A549 (cell line): ENCODE results near the gene TRAPPC14. TPM values are rescaled to one million over a fixed set of nuclear protein-coding genes. Genes with fewer than 3 reads are reported as not detected.

ENCODE experiments used
- ATAC-seq, 2 experiments: fragments of 200-7000 bp in 1 of 2; fragments of >200 bp in 1 of 2; cut with Nextera tagmentation in 1 of 2; cut with Tn5 transposase in 1 of 2; 3 replicates each; pipeline versions ENCODE4 v1.8.0 to v1.9.1; 2018 to 2020; ENCODE audit warnings: mild to moderate bottlenecking in 1 of 2, moderate library complexity in 1 of 2
- CTCF ChIA-PET: fragments of 300-600 bp; sonication (Branson Sonifier 250); formaldehyde crosslinking; extraction: SDS; loops from one replicate; lab custom pipeline; 2021; ENCODE audit warnings: antibody characterized with exemption, inconsistent platforms; lab: Yijun Ruan, JAX
- POLR2A ChIA-PET: fragments of 350-600 bp; formaldehyde crosslinking; extraction: SDS; loops from one replicate; lab custom pipeline; 2021; ENCODE audit warnings: antibody characterized with exemption, inconsistent platforms; lab: Yijun Ruan, JAX
- DNase-seq, 2 experiments: peaks; one replicate each; pipeline versions ENCODE4 v3.0.0 to v3.0.0-alpha.2; 2011 to 2016; ENCODE audit warnings: low read depth in 1 of 2, low spot score in 1 of 2
- FAIRE-seq: peaks from 2 replicates; lab custom pipeline; 2011; peaks lifted over from hg19 to GRCh38; lab: Jason Lieb, UNC
- H3K27ac ChIP-seq, 2 experiments: fragments of >200 bp; sonication (Bioruptor Twin); formaldehyde crosslinking; 3 replicates each; pipeline ENCODE4 v1.5.1; 2016 to 2017
- H3K4me1 ChIP-seq: fragments of >200 bp; sonication (Bioruptor Twin); formaldehyde crosslinking; 3 replicates; pipeline ENCODE4 v1.6.1; 2016
- H3K4me2 ChIP-seq: fragments of >200 bp; sonication (Bioruptor Twin); formaldehyde crosslinking; 3 replicates; pipeline ENCODE4 v1.6.1; 2016
- H3K4me3 ChIP-seq: fragments of >200 bp; sonication (Bioruptor Twin); formaldehyde crosslinking; 3 replicates; pipeline ENCODE4 v1.5.1; 2016
- H3K9me3 ChIP-seq: fragments of >200 bp; sonication (Bioruptor Twin); formaldehyde crosslinking; 3 replicates; pipeline ENCODE4 v1.6.1; 2016
- CBX2 ChIP-seq: fragments of 200-600 bp; sonication (generic); IDR thresholded peaks from 2 replicates; pipeline ENCODE4 v1.6.1; 2016; ENCODE audit warnings: low read depth, mild to moderate bottlenecking, borderline replicate concordance
- E2F6 ChIP-seq: IDR thresholded peaks from 2 replicates; pipeline ENCODE4 v1.6.1; 2012; ENCODE audit warnings: low read depth, borderline replicate concordance
- ELK1 ChIP-seq: fragments of 150-350 bp; IDR thresholded peaks from 2 replicates; pipeline ENCODE4 v1.6.1; 2014; ENCODE audit warnings: low read depth, mild to moderate bottlenecking, low read length
- FOSB ChIP-seq: fragments of 250-450 bp; sonication (Bioruptor Pico); IDR thresholded peaks from 2 replicates; pipeline ENCODE4 v1.5.0; 2020; ENCODE audit warnings: mild to moderate bottlenecking, moderate library complexity
- GATA3 ChIP-seq: IDR thresholded peaks from 2 replicates; pipeline ENCODE4 v1.6.1; 2012; ENCODE audit warnings: borderline replicate concordance
- HDAC2 ChIP-seq: fragments of 200-600 bp; sonication (generic); IDR thresholded peaks from 2 replicates; pipeline ENCODE4 v1.6.1; 2016
- HEYL ChIP-seq: fragments of 250-450 bp; sonication (Bioruptor Pico); IDR thresholded peaks from 2 replicates; pipeline ENCODE4 v1.8.0; 2021; ENCODE audit warnings: mild to moderate bottlenecking, moderate library complexity
- HOXB13 ChIP-seq: fragments of 250-450 bp; sonication (Bioruptor Pico); IDR thresholded peaks from 2 replicates; pipeline ENCODE4 v1.5.0; 2020; ENCODE audit warnings: low read depth, mild to moderate bottlenecking, moderate library complexity
- HOXB5 ChIP-seq: fragments of 250-450 bp; sonication (Bioruptor Pico); IDR thresholded peaks from 2 replicates; pipeline ENCODE4 v1.5.0; 2020; ENCODE audit warnings: mild to moderate bottlenecking, moderate library complexity
- JUNB ChIP-seq: fragments of >200 bp; sonication (Bioruptor Twin); formaldehyde crosslinking; IDR thresholded peaks from 2 replicates; pipeline ENCODE4 v1.6.1; 2016
- KDM1A ChIP-seq: fragments of 200-600 bp; sonication (generic); IDR thresholded peaks from 2 replicates; pipeline ENCODE4 v1.6.1; 2016; ENCODE audit warnings: low read depth, mild to moderate bottlenecking
- MAFK ChIP-seq: fragments of 450-650 bp; IDR thresholded peaks from 2 replicates; pipeline ENCODE4 v1.6.1; 2014; ENCODE audit not compliant: partially characterized antibody
- MAZ ChIP-seq: fragments of 150-350 bp; IDR thresholded peaks from 2 replicates; pipeline ENCODE4 v1.6.1; 2014; ENCODE audit warnings: antibody characterized with exemption, low read depth, low read length, borderline replicate concordance
- MYC ChIP-seq: IDR thresholded peaks from 2 replicates; pipeline ENCODE4 v1.6.1; 2012; ENCODE audit warnings: mild to moderate bottlenecking, inconsistent platforms, low read length, improper control_type of control experiment, borderline replicate concordance
- NFE2L2 ChIP-seq: fragments of 150-350 bp; conservative IDR thresholded peaks from 2 replicates; pipeline ENCODE4 v1.6.1; 2014; ENCODE audit warnings: low read length
- NPAS2 ChIP-seq: fragments of 250-450 bp; sonication (Bioruptor Pico); IDR thresholded peaks from 2 replicates; pipeline ENCODE4 v1.8.0; 2022; ENCODE audit warnings: mild to moderate bottlenecking, moderate library complexity, borderline replicate concordance
- PHF8 ChIP-seq: fragments of 200-600 bp; sonication (generic); IDR thresholded peaks from 2 replicates; pipeline ENCODE4 v1.6.1; 2016; ENCODE audit warnings: low read depth, mild to moderate bottlenecking, antibody characterized with exemption, moderate library complexity, borderline replicate concordance
- POLR2A ChIP-seq: IDR thresholded peaks from 2 replicates; pipeline ENCODE4 v1.6.1; 2012; ENCODE audit warnings: mild to moderate bottlenecking, low read length
- POLR2AphosphoS2 ChIP-seq: conservative IDR thresholded peaks from 2 replicates; pipeline ENCODE4 v1.6.1; 2012; ENCODE audit warnings: low read length, improper control_type of control experiment, inconsistent platforms
- RFX5 ChIP-seq: fragments of 450-650 bp; IDR thresholded peaks from 2 replicates; pipeline ENCODE4 v1.7.1; 2014; ENCODE audit warnings: antibody characterized with exemption, mild to moderate bottlenecking, moderate library complexity
- ZC3H11A ChIP-seq: fragments of 450-650 bp; IDR thresholded peaks from 2 replicates; pipeline ENCODE4 v1.6.1; 2014; ENCODE audit warnings: antibody characterized with exemption, mild to moderate bottlenecking
- ZFP36 ChIP-seq: fragments of 450-650 bp; IDR thresholded peaks from 2 replicates; pipeline ENCODE4 v1.6.1; 2014; ENCODE audit warnings: borderline replicate concordance; ENCODE audit not compliant: partially characterized antibody
- ZSCAN20 ChIP-seq: fragments of 250-450 bp; sonication (Bioruptor Pico); IDR thresholded peaks from 2 replicates; pipeline ENCODE4 v1.8.0; 2022; ENCODE audit warnings: mild to moderate bottlenecking, moderate library complexity
- WGBS: methylation state at CpG from one replicate; pipeline ENCODE4 v1.1.6; 2017; ENCODE audit errors: missing lambda C conversion rate; 5-methylcytosine and 5-hydroxymethylcytosine counted together
- polyA plus RNA-seq, 4 experiments: library from polyadenylated mRNA; depleted of rRNA in 3 of 4; stranded (reverse); fragments of >200 nt; fragmentation: RNase III in 1 of 4; extraction: RNeasy Plus Mini Kit Qiagen cat#74134 plus additional on column Dnase treatment in 1 of 4; gene quantifications; 2 replicates in 3 of 4; 3 replicates in 1 of 4; pipeline ENCODE4 v1.2.3, GENCODE V29; 2011 to 2017
- TF ChIP-seq, protein P1 (sequence below): fragments of >200 bp; sonication (Bioruptor Twin); formaldehyde crosslinking; IDR thresholded peaks from 2 replicates; pipeline ENCODE4 v1.6.1; 2016
- TF ChIP-seq, protein P2 (sequence below): fragments of >200 bp; sonication (Bioruptor Twin); formaldehyde crosslinking; IDR thresholded peaks from 3 replicates; pipeline ENCODE4 v1.5.1; 2016
- TF ChIP-seq, protein P3 (sequence below): fragments of >200 bp; sonication (Bioruptor Twin); formaldehyde crosslinking; IDR thresholded peaks from 3 replicates; pipeline ENCODE4 v1.6.1; 2016
- TF ChIP-seq, protein P4 (sequence below): fragments of 450-650 bp; IDR thresholded peaks from 2 replicates; pipeline ENCODE4 v1.6.1; 2014; ENCODE audit warnings: antibody characterized with exemption

The TRAPPC14 gene
- polyA plus RNA-seq, 2 of the 4 experiments (the other 2 are of a cell fraction), result 3.4 to 14.1 TPM

DNA sequence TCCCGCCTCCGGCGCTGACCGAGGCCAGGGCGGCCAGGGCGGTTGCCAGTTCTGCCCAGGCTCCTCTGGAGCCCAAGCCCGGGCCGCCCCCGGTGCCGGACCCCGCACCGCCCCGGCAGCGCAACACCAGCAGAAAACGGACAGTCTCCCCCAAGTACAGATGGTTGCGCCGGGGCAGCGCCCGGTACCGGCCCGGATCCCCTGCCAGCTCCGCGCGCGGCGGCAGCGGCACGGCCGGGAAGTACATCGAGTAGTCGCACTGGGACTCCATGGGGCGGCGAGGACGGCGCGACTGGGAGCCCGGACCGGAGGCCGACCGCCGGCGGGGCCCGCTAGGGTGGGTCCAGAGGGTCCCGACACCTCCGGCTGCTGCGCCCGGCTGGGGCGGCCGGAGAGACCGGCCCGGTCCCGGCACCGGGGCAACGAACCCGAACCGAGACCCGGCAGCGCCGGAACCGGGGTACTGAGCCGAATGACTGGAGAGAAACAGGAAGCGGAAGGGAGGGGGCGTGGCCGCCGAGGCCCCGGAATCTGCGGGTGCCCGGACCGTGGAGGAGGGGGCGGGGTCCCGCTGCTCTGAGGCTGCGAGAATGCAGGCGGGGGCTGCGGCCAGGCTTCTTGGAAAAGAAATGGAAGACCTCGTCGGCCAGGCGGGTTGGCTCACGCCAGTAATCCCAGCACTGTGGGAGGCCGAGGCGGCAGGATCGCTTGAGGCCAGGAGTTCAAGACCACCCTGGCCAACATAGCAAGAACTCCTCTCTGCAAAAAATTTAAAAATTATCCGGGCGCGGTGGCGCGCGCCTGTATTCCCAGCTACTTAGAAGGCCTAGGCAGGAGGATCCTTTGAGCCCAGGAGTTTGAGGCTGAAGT lies at the start of gene TRAPPC14 (continued):
- TF ChIP-seq HEYL (no peak), FOSB (CRISPR knock-in tag) (no peak), MAZ (peak; percentile 48; the same call in 1 of the 2 replicates), KDM1A (0 out of 2 replicates have a peak, but pooled peaks have one; percentile 50)

DNA sequence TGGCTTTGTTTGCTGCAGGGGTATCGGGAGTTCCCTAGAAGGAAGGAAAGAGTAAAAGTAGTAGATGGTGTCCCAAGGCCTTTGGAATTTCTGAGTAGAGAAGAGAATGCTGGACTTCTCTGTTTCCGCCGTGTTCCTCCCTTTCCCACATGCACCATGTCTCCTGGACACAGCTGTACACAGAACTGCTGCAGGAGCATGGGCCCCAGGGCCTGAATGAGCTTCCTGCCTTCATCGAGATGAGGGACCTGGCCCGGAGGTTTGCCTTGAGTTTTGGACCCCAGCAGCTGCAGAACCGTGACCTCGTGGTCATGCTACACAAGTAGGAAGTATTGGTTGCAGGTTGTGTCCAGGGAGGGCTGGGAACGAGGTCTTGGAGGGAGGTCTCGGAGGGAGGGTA lies 45.9 kb upstream of the TRAPPC14 start:
- ChIA-PET POLR2A (no interaction called here), CTCF (interaction anchor here (0.9 to 1.2 kb wide), 4 partner anchors 14 to 74 kb away, joined by 3 to 4 read pairs (median 4); no protein-coding TSS in a partner anchor)
- no peak overlapping the region for H3K27ac ChIP-seq
- 81% methylated on average over 9 of the region's 9 CpGs for WGBS
- no peak overlapping the region for H3K4me2 ChIP-seq
- no peak for DNase-seq
- no peak for TF ChIP-seq FOSB (CRISPR knock-in tag)
- TF ChIP-seq E2F6, result no peak
- TF ChIP-seq, protein P1, sequence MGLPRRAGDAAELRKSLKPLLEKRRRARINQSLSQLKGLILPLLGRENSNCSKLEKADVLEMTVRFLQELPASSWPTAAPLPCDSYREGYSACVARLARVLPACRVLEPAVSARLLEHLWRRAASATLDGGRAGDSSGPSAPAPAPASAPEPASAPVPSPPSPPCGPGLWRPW, result no peak
- TF ChIP-seq, protein P2, sequence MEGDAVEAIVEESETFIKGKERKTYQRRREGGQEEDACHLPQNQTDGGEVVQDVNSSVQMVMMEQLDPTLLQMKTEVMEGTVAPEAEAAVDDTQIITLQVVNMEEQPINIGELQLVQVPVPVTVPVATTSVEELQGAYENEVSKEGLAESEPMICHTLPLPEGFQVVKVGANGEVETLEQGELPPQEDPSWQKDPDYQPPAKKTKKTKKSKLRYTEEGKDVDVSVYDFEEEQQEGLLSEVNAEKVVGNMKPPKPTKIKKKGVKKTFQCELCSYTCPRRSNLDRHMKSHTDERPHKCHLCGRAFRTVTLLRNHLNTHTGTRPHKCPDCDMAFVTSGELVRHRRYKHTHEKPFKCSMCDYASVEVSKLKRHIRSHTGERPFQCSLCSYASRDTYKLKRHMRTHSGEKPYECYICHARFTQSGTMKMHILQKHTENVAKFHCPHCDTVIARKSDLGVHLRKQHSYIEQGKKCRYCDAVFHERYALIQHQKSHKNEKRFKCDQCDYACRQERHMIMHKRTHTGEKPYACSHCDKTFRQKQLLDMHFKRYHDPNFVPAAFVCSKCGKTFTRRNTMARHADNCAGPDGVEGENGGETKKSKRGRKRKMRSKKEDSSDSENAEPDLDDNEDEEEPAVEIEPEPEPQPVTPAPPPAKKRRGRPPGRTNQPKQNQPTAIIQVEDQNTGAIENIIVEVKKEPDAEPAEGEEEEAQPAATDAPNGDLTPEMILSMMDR, result no peak
- no peak for TF ChIP-seq RFX5
- TF ChIP-seq CBX2, result no peak
- TF ChIP-seq NFE2L2, result no peak
- TF ChIP-seq POLR2AphosphoS2, result no peak
- no peak for TF ChIP-seq MAFK
- no peak for TF ChIP-seq PHF8
- TF ChIP-seq ZFP36, result no peak
- no peak for TF ChIP-seq HDAC2
- no peak for TF ChIP-seq NPAS2 (CRISPR knock-in tag)
- TF ChIP-seq JUNB, result no peak
- no peak for TF ChIP-seq HOXB13 (CRISPR knock-in tag)
- no peak for TF ChIP-seq HOXB5 (CRISPR knock-in tag)
- TF ChIP-seq, protein P3, sequence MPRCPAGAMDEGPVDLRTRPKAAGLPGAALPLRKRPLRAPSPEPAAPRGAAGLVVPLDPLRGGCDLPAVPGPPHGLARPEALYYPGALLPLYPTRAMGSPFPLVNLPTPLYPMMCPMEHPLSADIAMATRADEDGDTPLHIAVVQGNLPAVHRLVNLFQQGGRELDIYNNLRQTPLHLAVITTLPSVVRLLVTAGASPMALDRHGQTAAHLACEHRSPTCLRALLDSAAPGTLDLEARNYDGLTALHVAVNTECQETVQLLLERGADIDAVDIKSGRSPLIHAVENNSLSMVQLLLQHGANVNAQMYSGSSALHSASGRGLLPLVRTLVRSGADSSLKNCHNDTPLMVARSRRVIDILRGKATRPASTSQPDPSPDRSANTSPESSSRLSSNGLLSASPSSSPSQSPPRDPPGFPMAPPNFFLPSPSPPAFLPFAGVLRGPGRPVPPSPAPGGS, result no peak
- TF ChIP-seq GATA3, result no peak
- H3K4me1 ChIP-seq, result no peaks in the 10 kb centered on the region
- no peak for FAIRE-seq
- ATAC-seq, result no peak
- H3K9me3 ChIP-seq, result no peaks in the 10 kb centered on the region
- no peak overlapping the region for H3K4me3 ChIP-seq

DNA sequence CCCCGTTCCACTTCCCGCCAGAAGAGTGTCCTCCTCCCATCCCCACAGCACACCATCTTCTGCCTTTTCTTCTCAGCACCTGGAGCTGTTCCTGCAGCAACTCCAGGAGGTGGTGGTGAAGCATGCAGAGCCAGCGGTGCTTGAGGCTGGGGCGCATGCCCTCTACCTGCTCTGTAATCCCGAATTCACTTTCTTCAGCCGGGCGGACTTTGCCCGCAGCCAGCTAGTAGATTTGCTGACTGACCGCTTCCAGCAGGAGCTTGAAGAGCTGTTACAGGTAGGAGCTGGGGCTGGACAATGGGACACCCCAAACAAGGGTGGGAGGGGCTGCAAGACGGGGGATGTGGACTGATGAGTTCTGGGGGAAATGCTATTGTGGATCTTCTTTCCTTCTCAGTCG lies 42.2 kb upstream of the TRAPPC14 start:
- H3K4me3 ChIP-seq, result no peak overlapping the region
- DNase-seq (no peak), ATAC-seq (0 out of 6 replicates have a peak, but pooled peaks of 1 of the 2 experiments have one; percentile 30), FAIRE-seq (no peak)
- no peak overlapping the region for H3K27ac ChIP-seq
- H3K9me3 ChIP-seq, result no peaks in the 10 kb centered on the region
- no peak overlapping the region for H3K4me2 ChIP-seq
- no peaks in the 10 kb centered on the region for H3K4me1 ChIP-seq
- ChIA-PET POLR2A (no interaction called here), CTCF (interaction anchor here (1.3 to 5.3 kb wide), 5 partner anchors 12 to 207 kb away, joined by 3 to 29 read pairs (median 5); partner anchors contain the start of gene GAL3ST4)
- 77% methylated on average over 10 of the region's 11 CpGs for WGBS
- TF ChIP-seq ELK1 (no peak), HEYL (no peak), ZFP36 (no peak), POLR2A (no peak), MYC (no peak), ZC3H11A (no peak), ZSCAN20 (CRISPR knock-in tag) (no peak), MAFK (no peak)
- TF ChIP-seq, protein P2, result no peak
- TF ChIP-seq, protein P4, sequence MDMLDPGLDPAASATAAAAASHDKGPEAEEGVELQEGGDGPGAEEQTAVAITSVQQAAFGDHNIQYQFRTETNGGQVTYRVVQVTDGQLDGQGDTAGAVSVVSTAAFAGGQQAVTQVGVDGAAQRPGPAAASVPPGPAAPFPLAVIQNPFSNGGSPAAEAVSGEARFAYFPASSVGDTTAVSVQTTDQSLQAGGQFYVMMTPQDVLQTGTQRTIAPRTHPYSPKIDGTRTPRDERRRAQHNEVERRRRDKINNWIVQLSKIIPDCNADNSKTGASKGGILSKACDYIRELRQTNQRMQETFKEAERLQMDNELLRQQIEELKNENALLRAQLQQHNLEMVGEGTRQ, result no peak
